ENCODE measurements around the gene TRIM28. TPM values are rescaled to one million over a fixed set of nuclear protein-coding genes. Genes with fewer than 3 reads are reported as not detected.

Gene TRIM28
- total and polyA plus RNA-seq, 9 of the 15 experiments (the other 6 are each of a cell fraction or from before 2014, with no cell fraction given): 12.1 to 797 (median 490) TPM

DNA sequence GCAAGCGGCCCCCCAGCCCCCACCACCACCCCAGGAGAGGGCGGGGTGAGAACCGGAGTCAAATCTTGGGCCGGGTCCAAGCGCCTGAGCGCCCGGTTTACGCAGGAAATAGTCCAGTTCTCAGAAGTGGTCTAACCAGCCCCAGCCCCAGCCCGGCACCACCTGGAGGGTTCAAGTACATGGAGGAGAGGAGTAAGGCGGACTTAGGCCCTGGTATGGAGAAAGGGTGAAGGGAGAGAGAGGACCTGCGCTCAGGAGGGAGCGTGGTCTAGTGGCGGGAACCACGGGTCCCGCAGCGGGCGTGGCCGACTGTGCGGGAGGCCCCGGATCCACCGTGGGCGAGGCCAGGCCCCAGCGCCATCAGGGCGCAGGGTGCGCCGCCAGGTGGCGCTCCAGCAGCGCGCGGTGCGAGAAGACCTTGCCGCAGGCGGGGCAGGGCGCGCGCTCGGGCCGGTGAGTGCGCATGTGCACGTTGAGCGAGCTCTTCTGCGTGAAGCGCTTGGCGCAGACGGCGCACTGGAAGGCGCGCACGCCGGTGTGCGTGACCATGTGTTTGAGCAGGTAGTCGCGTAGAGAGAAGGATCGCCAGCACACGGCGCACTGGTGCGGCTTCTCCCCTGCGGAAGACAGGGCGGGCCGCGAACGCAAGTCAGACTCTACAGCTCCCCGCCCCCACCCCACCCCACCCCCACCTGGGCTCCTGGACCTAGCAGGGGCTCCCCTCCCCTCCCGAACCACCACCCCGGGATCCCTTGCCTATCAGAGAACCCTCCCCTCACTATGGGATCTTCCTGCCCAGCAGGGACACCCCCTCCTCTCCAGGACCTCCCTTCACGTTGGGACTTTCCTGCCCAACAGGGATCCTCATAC, 29.9 kb upstream of the TRIM28 start (continued):
- TF ChIP-seq, protein P1, sequence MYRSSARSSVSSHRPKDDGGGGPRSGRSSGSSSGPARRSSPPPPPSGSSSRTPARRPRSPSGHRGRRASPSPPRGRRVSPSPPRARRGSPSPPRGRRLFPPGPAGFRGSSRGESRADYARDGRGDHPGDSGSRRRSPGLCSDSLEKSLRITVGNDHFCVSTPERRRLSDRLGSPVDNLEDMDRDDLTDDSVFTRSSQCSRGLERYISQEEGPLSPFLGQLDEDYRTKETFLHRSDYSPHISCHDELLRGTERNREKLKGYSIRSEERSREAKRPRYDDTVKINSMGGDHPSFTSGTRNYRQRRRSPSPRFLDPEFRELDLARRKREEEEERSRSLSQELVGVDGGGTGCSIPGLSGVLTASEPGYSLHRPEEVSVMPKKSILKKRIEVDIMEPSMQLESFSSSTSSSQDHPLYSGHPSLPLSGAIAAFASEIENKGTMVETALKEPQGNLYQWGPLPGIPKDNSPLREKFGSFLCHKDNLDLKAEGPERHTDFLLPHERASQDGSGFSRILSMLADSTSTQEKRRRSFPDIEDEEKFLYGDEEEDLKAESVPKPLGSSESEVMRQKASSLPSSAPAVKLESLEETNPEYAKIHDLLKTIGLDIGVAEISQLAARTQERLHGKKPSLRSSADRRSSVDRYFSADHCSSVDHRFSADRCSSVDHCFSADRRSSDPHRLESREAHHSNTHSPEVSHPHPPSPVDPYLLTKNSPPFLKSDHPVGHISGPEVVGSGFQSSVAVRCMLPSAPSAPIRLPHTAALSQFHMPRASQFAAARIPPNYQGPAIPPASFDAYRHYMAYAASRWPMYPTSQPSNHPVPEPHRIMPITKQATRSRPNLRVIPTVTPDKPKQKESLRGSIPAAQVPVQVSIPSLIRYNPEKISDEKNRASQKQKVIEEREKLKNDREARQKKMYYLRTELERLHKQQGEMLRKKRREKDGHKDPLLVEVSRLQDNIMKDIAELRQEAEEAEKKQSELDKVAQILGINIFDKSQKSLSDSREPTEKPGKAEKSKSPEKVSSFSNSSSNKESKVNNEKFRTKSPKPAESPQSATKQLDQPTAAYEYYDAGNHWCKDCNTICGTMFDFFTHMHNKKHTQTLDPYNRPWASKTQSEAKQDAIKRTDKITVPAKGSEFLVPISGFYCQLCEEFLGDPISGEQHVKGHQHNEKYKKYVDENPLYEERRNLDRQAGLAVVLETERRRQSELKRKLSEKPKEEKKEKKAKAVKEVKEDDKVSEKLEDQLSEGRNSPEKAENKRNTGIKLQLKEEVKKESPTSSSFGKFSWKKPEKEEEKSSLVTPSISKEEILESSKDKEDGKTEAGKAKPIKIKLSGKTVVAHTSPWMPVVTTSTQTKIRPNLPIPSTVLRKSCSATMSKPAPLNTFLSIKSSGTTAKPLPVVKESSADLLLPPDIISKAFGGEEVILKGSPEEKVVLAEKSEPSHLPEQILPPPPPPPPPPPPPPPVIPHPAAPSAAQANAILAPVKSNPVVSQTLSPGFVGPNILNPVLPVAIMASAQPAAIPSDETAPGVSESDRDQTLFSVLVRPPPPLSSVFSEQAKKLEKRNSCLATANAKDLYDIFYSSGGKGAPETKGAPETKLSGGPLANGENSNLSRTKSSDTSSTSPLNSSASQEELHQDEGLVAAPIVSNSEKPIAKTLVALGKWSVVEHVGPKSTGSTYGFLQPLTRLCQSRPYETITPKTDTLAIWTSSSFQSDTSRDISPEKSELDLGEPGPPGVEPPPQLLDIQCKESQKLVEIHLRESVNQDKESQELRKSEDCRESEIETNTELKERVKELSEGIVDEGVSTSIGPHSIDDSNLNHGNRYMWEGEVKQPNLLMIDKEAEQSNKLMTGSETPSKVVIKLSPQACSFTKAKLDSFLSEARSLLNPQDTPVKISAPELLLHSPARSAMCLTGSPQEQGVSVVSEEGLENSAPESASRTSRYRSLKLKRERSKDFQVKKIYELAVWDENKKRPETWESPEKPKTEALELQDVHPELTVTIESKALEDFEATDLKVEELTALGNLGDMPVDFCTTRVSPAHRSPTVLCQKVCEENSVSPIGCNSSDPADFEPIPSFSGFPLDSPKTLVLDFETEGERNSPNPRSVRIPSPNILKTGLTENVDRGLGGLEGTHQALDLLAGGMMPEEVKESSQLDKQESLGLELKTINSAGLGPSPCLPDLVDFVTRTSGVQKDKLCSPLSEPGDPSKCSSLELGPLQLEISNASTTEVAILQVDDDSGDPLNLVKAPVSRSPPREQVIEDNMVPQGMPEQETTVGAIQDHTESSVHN (IDR thresholded peaks at IDR 0.05; ENCODE audit: borderline replicate concordance in 1 of 2, low read depth in 1 of 2): no peak
- TF ChIP-seq SETDB1 (IDR thresholded peaks at IDR 0.05; ENCODE audit: low read length) (peak; percentile 63), TAL1 (IDR thresholded peaks at IDR 0.05) (no peak), ZC3H4 (CRISPR knock-in tag; IDR thresholded peaks at IDR 0.05; ENCODE audit: borderline replicate concordance) (no peak), RNF2 (IDR thresholded peaks at IDR 0.05) (peak; percentile 62), PCBP2 (IDR thresholded peaks at IDR 0.05; ENCODE audit: low read depth, low read length, poor library complexity, severe bottlenecking) (no peak), IRF2 (CRISPR knock-in tag; IDR thresholded peaks at IDR 0.05) (0 out of 2 replicates have a peak, but pooled peaks have one; percentile 16), SAFB2 (IDR thresholded peaks at IDR 0.05; ENCODE audit: borderline replicate concordance, low read depth, low read length, severe bottlenecking) (no peak)
- TF ChIP-seq, protein P2, sequence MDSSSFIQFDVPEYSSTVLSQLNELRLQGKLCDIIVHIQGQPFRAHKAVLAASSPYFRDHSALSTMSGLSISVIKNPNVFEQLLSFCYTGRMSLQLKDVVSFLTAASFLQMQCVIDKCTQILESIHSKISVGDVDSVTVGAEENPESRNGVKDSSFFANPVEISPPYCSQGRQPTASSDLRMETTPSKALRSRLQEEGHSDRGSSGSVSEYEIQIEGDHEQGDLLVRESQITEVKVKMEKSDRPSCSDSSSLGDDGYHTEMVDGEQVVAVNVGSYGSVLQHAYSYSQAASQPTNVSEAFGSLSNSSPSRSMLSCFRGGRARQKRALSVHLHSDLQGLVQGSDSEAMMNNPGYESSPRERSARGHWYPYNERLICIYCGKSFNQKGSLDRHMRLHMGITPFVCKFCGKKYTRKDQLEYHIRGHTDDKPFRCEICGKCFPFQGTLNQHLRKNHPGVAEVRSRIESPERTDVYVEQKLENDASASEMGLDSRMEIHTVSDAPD (CRISPR knock-in tag; IDR thresholded peaks at IDR 0.05): no peak

Measured in K562 (cell line).